GM23338 (cell line): ENCODE measurements around the gene AP2A1. TPM values are rescaled to one million over a fixed set of nuclear protein-coding genes. Genes with fewer than 3 reads are reported as not detected.

ENCODE experiments used
- ATAC-seq: fragments of 200-7000 bp; cut with Tn5 transposase; 3 replicates; pipeline ENCODE4 v1.9.1; 2020
- DNase-seq: peaks from one replicate; pipeline ENCODE4 v3.0.0-alpha.2; 2015; ENCODE audit warnings: low spot score
- H2AFZ ChIP-seq: fragments of 200-600 bp; sonication (generic); 2 replicates; pipeline ENCODE4 v1.8.0; 2016; ENCODE audit warnings: antibody characterized with exemption, mild to moderate bottlenecking, moderate library complexity
- H3F3A ChIP-seq: fragments of 200-600 bp; sonication (generic); replicated peaks from 2 replicates; pipeline ENCODE4 v1.8.0; 2017; ENCODE audit warnings: antibody characterized with exemption, mixed run types, low read depth
- H3K27ac ChIP-seq: fragments of 200-600 bp; sonication (generic); 2 replicates; pipeline ENCODE4 v1.6.1; 2016; ENCODE audit warnings: low read depth
- H3K27me3 ChIP-seq: fragments of 200-600 bp; sonication (generic); 2 replicates; pipeline ENCODE4 v1.8.0; 2016; ENCODE audit warnings: mild to moderate bottlenecking, mixed run types, moderate library complexity; ENCODE audit not compliant: insufficient read depth
- H3K36me3 ChIP-seq: fragments of 200-600 bp; sonication (generic); 2 replicates; pipeline ENCODE4 v1.8.0; 2016; ENCODE audit warnings: mild to moderate bottlenecking; ENCODE audit not compliant: insufficient read depth
- H3K4me1 ChIP-seq: fragments of 200-600 bp; sonication (generic); 2 replicates; pipeline ENCODE4 v1.8.0; 2016; ENCODE audit warnings: mild to moderate bottlenecking, moderate library complexity; ENCODE audit not compliant: insufficient read depth
- H3K4me2 ChIP-seq: fragments of 200-600 bp; sonication (generic); 2 replicates; pipeline ENCODE4 v1.7.1; 2017; ENCODE audit warnings: mixed run types
- H3K4me3 ChIP-seq: fragments of 200-600 bp; sonication (generic); 2 replicates; pipeline ENCODE4 v1.6.1; 2016; ENCODE audit warnings: mixed run types
- H3K79me2 ChIP-seq: fragments of 200-600 bp; sonication (generic); replicated peaks from 2 replicates; pipeline ENCODE4 v1.8.0; 2017; ENCODE audit warnings: mild to moderate bottlenecking; ENCODE audit not compliant: insufficient read depth
- H3K9me2 ChIP-seq: fragments of 200-600 bp; sonication (generic); 2 replicates; pipeline ENCODE4 v1.8.0; 2017; ENCODE audit not compliant: insufficient read depth
- H4K20me1 ChIP-seq: fragments of 200-600 bp; sonication (generic); replicated peaks from 2 replicates; pipeline ENCODE4 v1.8.0; 2017; ENCODE audit warnings: mild to moderate bottlenecking; ENCODE audit not compliant: insufficient read depth
- H3K27ac Mint-ChIP-seq: 2 replicates; pipeline ENCODE4 v1.8.0; 2020; ENCODE audit warnings: inconsistent platforms, mild to moderate bottlenecking, moderate library complexity, mixed read lengths
- H3K27me3 Mint-ChIP-seq: 3 replicates; pipeline ENCODE4 v1.8.0; 2022; ENCODE audit warnings: low read depth, mild to moderate bottlenecking, moderate library complexity, mixed read lengths, inconsistent platforms; ENCODE audit not compliant: insufficient read depth, poor library complexity
- H3K36me3 Mint-ChIP-seq: 3 replicates; pipeline ENCODE4 v1.8.0; 2021; ENCODE audit warnings: low read depth, mild to moderate bottlenecking, inconsistent platforms, moderate library complexity, mixed read lengths
- H3K4me1 Mint-ChIP-seq: 3 replicates; pipeline ENCODE4 v1.8.0; 2020; ENCODE audit warnings: mild to moderate bottlenecking, inconsistent platforms, mixed read lengths
- H3K4me3 Mint-ChIP-seq: 3 replicates; pipeline ENCODE4 v1.8.0; 2021; ENCODE audit warnings: moderate library complexity, mild to moderate bottlenecking, inconsistent platforms, mixed read lengths
- H3K9me3 Mint-ChIP-seq: 3 replicates; pipeline ENCODE4 v1.8.0; 2020; ENCODE audit warnings: moderate library complexity, mild to moderate bottlenecking, inconsistent platforms, mixed read lengths
- CREB1 ChIP-seq: fragments of 250-450 bp; sonication (Bioruptor Pico); IDR thresholded peaks from 2 replicates; pipeline ENCODE4 v1.5.0; 2020; ENCODE audit warnings: low read depth, mild to moderate bottlenecking, moderate library complexity
- EZH2 ChIP-seq: fragments of 200-600 bp; sonication (generic); IDR thresholded peaks from one replicate; pipeline ENCODE4 v1.8.0; 2017; ENCODE audit warnings: antibody characterized with exemption, mild to moderate bottlenecking, low read depth; ENCODE audit not compliant: unreplicated experiment
- EZH2phosphoT487 ChIP-seq: fragments of 200-600 bp; sonication (generic); IDR thresholded peaks from one replicate; pipeline ENCODE4 v1.8.1; 2018; ENCODE audit warnings: antibody characterized with exemption; ENCODE audit not compliant: unreplicated experiment
- JUNB ChIP-seq: IDR thresholded peaks from one replicate; pipeline ENCODE4 v1.6.1; 2016; ENCODE audit warnings: antibody characterized with exemption; ENCODE audit not compliant: unreplicated experiment
- NANOG ChIP-seq: IDR thresholded peaks from 2 replicates; pipeline ENCODE4 v1.6.1; 2016; ENCODE audit warnings: antibody characterized with exemption, borderline replicate concordance
- POLR2AphosphoS5 ChIP-seq: IDR thresholded peaks from 2 replicates; pipeline ENCODE4 v1.6.1; 2016; ENCODE audit warnings: antibody characterized with exemption, low read depth
- STAT1 ChIP-seq: IDR thresholded peaks from one replicate; pipeline ENCODE4 v1.6.1; 2016; ENCODE audit warnings: antibody characterized with exemption; ENCODE audit not compliant: unreplicated experiment
- ZNF114 ChIP-seq: fragments of 250-450 bp; sonication (Bioruptor Pico); IDR thresholded peaks from 2 replicates; pipeline ENCODE4 v1.5.0; 2020; ENCODE audit warnings: mild to moderate bottlenecking, moderate library complexity
- ZNF331 ChIP-seq: fragments of 250-450 bp; sonication (Bioruptor Pico); IDR thresholded peaks from 2 replicates; pipeline ENCODE4 v1.5.0; 2020; ENCODE audit warnings: low read depth, mild to moderate bottlenecking, moderate library complexity
- polyA plus RNA-seq: library from polyadenylated mRNA; unstranded; fragments of >200 nt; fragmentation: Nextera tagmentation; extraction: Ambion mirVana; gene quantifications from 2 replicates; pipeline ENCODE4 v1.2.1, GENCODE V29; 2016
- total RNA-seq: library from RNA; depleted of rRNA; stranded (reverse); fragments of >200 nt; shearing (Covaris generic); gene quantifications from 2 replicates; pipeline ENCODE4 v1.2.3, GENCODE V29; 2014
- TF ChIP-seq, protein P1 (sequence below): fragments of 250-450 bp; sonication (Bioruptor Pico); IDR thresholded peaks from 2 replicates; pipeline ENCODE4 v1.5.0; 2020; ENCODE audit warnings: mild to moderate bottlenecking, moderate library complexity
- TF ChIP-seq, protein P2 (sequence below), 2 experiments: fragments of 200-600 bp in 1 of 2; sonication (generic) in 1 of 2; conservative IDR thresholded peaks; 2 replicates each; pipeline versions ENCODE4 v1.5.1 to v1.6.1; 2016 to 2017; ENCODE audit warnings: antibody characterized with exemption in 2 of 2, low read depth in 2 of 2, mild to moderate bottlenecking in 2 of 2, moderate library complexity in 1 of 2
- TF ChIP-seq, protein P3 (sequence below): IDR thresholded peaks from 2 replicates; pipeline ENCODE4 v1.6.1; 2016; ENCODE audit warnings: antibody characterized with exemption
- TF ChIP-seq, protein P4 (sequence below): IDR thresholded peaks from one replicate; pipeline ENCODE4 v1.6.1; 2018; ENCODE audit warnings: antibody characterized with exemption; ENCODE audit not compliant: unreplicated experiment

The AP2A1 gene
- total and polyA plus RNA-seq, 2 experiments from 2014 or later: 34.1 to 129 TPM

DNA sequence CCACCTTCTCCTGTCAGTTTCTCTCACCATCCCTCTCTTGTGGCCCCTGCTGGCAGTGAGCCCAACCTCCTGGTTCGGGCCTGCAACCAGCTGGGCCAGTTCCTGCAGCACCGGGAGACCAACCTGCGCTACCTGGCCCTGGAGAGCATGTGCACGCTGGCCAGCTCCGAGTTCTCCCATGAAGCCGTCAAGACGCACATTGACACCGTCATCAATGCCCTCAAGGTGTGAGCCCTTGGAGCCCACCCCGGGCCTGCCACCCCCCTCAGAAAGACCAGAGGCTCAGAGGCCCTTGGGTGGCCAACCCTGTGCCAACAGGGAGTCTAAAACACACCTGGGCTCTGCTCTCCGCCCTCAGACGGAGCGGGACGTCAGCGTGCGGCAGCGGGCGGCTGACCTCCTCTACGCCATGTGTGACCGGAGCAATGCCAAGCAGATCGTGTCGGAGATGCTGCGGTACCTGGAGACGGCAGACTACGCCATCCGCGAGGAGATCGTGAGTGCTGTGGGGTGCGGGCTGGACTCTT is 32.5 kb downstream of the AP2A1 start:
- H3K4me1 ChIP-seq: peaks cover 4% of the 10 kb centered on the region; the same call in 1 of the 2 replicates
- no peak overlapping the region for H3K4me3 ChIP-seq
- TF ChIP-seq, protein P1, sequence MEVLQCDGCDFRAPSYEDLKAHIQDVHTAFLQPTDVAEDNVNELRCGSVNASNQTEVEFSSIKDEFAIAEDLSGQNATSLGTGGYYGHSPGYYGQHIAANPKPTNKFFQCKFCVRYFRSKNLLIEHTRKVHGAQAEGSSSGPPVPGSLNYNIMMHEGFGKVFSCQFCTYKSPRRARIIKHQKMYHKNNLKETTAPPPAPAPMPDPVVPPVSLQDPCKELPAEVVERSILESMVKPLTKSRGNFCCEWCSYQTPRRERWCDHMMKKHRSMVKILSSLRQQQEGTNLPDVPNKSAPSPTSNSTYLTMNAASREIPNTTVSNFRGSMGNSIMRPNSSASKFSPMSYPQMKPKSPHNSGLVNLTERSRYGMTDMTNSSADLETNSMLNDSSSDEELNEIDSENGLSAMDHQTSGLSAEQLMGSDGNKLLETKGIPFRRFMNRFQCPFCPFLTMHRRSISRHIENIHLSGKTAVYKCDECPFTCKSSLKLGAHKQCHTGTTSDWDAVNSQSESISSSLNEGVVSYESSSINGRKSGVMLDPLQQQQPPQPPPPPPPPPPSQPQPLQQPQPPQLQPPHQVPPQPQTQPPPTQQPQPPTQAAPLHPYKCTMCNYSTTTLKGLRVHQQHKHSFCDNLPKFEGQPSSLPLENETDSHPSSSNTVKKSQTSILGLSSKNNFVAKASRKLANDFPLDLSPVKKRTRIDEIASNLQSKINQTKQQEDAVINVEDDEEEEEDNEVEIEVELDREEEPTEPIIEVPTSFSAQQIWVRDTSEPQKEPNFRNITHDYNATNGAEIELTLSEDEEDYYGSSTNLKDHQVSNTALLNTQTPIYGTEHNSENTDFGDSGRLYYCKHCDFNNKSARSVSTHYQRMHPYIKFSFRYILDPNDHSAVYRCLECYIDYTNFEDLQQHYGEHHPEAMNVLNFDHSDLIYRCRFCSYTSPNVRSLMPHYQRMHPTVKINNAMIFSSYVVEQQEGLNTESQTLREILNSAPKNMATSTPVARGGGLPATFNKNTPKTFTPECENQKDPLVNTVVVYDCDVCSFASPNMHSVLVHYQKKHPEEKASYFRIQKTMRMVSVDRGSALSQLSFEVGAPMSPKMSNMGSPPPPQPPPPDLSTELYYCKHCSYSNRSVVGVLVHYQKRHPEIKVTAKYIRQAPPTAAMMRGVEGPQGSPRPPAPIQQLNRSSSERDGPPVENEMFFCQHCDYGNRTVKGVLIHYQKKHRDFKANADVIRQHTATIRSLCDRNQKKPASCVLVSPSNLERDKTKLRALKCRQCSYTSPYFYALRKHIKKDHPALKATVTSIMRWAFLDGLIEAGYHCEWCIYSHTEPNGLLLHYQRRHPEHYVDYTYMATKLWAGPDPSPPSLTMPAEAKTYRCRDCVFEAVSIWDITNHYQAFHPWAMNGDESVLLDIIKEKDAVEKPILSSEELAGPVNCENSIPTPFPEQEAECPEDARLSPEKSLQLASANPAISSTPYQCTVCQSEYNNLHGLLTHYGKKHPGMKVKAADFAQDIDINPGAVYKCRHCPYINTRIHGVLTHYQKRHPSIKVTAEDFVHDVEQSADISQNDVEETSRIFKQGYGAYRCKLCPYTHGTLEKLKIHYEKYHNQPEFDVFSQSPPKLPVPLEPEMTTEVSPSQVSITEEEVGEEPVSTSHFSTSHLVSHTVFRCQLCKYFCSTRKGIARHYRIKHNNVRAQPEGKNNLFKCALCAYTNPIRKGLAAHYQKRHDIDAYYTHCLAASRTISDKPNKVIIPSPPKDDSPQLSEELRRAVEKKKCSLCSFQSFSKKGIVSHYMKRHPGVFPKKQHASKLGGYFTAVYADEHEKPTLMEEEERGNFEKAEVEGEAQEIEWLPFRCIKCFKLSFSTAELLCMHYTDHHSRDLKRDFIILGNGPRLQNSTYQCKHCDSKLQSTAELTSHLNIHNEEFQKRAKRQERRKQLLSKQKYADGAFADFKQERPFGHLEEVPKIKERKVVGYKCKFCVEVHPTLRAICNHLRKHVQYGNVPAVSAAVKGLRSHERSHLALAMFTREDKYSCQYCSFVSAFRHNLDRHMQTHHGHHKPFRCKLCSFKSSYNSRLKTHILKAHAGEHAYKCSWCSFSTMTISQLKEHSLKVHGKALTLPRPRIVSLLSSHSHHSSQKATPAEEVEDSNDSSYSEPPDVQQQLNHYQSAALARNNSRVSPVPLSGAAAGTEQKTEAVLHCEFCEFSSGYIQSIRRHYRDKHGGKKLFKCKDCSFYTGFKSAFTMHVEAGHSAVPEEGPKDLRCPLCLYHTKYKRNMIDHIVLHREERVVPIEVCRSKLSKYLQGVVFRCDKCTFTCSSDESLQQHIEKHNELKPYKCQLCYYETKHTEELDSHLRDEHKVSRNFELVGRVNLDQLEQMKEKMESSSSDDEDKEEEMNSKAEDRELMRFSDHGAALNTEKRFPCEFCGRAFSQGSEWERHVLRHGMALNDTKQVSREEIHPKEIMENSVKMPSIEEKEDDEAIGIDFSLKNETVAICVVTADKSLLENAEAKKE (CRISPR knock-in tag): no peak
- TF ChIP-seq, protein P2, sequence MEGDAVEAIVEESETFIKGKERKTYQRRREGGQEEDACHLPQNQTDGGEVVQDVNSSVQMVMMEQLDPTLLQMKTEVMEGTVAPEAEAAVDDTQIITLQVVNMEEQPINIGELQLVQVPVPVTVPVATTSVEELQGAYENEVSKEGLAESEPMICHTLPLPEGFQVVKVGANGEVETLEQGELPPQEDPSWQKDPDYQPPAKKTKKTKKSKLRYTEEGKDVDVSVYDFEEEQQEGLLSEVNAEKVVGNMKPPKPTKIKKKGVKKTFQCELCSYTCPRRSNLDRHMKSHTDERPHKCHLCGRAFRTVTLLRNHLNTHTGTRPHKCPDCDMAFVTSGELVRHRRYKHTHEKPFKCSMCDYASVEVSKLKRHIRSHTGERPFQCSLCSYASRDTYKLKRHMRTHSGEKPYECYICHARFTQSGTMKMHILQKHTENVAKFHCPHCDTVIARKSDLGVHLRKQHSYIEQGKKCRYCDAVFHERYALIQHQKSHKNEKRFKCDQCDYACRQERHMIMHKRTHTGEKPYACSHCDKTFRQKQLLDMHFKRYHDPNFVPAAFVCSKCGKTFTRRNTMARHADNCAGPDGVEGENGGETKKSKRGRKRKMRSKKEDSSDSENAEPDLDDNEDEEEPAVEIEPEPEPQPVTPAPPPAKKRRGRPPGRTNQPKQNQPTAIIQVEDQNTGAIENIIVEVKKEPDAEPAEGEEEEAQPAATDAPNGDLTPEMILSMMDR (conservative IDR thresholded peaks at IDR 0.05; ENCODE audit: low read depth in 2 of 2): no peak
- TF ChIP-seq CREB1 (CRISPR knock-in tag) (no peak), STAT1 (no peak), POLR2AphosphoS5 (no peak), NANOG (no peak), ZNF114 (no peak), JUNB (no peak), EZH2 (no peak), ZNF331 (CRISPR knock-in tag) (no peak), EZH2phosphoT487 (no peak)
- TF ChIP-seq, protein P3, sequence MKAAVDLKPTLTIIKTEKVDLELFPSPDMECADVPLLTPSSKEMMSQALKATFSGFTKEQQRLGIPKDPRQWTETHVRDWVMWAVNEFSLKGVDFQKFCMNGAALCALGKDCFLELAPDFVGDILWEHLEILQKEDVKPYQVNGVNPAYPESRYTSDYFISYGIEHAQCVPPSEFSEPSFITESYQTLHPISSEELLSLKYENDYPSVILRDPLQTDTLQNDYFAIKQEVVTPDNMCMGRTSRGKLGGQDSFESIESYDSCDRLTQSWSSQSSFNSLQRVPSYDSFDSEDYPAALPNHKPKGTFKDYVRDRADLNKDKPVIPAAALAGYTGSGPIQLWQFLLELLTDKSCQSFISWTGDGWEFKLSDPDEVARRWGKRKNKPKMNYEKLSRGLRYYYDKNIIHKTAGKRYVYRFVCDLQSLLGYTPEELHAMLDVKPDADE: no peak
- TF ChIP-seq, protein P4, sequence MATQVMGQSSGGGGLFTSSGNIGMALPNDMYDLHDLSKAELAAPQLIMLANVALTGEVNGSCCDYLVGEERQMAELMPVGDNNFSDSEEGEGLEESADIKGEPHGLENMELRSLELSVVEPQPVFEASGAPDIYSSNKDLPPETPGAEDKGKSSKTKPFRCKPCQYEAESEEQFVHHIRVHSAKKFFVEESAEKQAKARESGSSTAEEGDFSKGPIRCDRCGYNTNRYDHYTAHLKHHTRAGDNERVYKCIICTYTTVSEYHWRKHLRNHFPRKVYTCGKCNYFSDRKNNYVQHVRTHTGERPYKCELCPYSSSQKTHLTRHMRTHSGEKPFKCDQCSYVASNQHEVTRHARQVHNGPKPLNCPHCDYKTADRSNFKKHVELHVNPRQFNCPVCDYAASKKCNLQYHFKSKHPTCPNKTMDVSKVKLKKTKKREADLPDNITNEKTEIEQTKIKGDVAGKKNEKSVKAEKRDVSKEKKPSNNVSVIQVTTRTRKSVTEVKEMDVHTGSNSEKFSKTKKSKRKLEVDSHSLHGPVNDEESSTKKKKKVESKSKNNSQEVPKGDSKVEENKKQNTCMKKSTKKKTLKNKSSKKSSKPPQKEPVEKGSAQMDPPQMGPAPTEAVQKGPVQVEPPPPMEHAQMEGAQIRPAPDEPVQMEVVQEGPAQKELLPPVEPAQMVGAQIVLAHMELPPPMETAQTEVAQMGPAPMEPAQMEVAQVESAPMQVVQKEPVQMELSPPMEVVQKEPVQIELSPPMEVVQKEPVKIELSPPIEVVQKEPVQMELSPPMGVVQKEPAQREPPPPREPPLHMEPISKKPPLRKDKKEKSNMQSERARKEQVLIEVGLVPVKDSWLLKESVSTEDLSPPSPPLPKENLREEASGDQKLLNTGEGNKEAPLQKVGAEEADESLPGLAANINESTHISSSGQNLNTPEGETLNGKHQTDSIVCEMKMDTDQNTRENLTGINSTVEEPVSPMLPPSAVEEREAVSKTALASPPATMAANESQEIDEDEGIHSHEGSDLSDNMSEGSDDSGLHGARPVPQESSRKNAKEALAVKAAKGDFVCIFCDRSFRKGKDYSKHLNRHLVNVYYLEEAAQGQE: no peak
- no peaks in the 10 kb centered on the region for H3K9me3 Mint-ChIP-seq
- H3K36me3 Mint-ChIP-seq: peaks cover 63% of the 10 kb centered on the region
- H3K27me3 Mint-ChIP-seq: peaks cover 9% of the 10 kb centered on the region
- no peak overlapping the region for H3K4me3 Mint-ChIP-seq
- no peak for DNase-seq
- H4K20me1 ChIP-seq: no peaks in the 10 kb centered on the region; the same call in 1 of the 2 replicates
- peak overlapping the region; percentile 44; the same call in 1 of the 2 replicates for H3K27ac Mint-ChIP-seq
- 0 out of 2 replicates have a peak overlapping the region, but pooled peaks have one; percentile 26 for H3K27ac ChIP-seq
- 0 out of 2 replicates have a peak, but pooled peaks cover 10% of the 10 kb centered on the region for H3F3A ChIP-seq
- H3K9me2 ChIP-seq: no peaks in the 10 kb centered on the region
- H3K79me2 ChIP-seq: no peaks in the 10 kb centered on the region
- no peaks in the 10 kb centered on the region for H3K27me3 ChIP-seq
- no peak overlapping the region for H3K4me2 ChIP-seq
- H3K4me1 Mint-ChIP-seq: peaks cover 18% of the 10 kb centered on the region; the same call in 2 of the 3 replicates
- H3K36me3 ChIP-seq: no peaks in the 10 kb centered on the region
- no peak for ATAC-seq
- no peak overlapping the region for H2AFZ ChIP-seq
